Measurements from ENCODE around the gene ADAMTS9. TPM values are rescaled to one million over a fixed set of nuclear protein-coding genes. Genes with fewer than 3 reads are reported as not detected.

The ADAMTS9 gene
- total RNA-seq, 1 donor from 2014 or later = 11.7 TPM

DNA sequence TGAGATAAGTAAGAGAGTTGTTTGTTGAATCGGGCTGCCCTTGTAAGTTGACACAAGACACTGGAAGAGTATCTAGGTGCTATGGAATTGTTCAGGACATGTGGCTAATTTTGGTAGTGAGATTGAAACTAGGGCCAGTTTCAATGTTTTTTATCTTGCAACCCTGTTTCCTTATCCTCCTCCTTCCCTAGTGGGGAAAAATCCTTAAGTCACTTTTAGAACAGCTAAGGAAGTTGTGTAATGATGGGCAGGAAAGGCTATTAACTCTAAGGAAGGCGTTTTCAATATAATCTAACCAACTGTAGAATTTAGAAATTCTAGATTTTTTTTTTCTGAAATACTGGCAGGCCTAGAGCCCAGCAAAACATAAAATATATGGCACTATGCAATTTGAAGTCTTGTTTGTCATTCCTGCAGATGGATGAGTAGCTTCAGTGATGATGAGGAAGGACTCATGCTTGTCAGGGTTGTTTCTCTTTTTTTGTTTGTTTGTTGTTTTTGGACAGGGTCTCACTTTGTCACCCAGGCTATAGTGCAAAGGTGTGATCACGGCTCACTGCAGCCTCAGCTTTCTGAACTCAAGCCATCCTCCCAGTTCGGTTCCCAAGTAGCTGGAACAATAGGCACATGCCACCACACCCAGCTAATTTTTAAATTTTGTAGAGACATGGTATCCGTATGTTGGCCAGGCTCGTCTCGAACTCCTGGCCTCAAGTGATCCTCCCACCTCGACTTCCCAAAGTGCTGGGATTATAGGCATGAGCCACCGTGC lies 27.6 kb upstream of the ADAMTS9 start:
- ATAC-seq = no peak
- Histone ChIP-seq H3K9me3 (no peaks in the 10 kb centered on the region), H3K27me3 (ENCODE audit: low read depth) (no peaks in the 10 kb centered on the region), H3K4me3 (no peak overlapping the region), H3K4me1 (no peaks in the 10 kb centered on the region), H3K27ac (no peak overlapping the region), H3K36me3 (no peaks in the 10 kb centered on the region)
- intact Hi-C loops (cut with DNase I) = no loop called here
- DNase-seq = no peak
- TF ChIP-seq, protein P1, sequence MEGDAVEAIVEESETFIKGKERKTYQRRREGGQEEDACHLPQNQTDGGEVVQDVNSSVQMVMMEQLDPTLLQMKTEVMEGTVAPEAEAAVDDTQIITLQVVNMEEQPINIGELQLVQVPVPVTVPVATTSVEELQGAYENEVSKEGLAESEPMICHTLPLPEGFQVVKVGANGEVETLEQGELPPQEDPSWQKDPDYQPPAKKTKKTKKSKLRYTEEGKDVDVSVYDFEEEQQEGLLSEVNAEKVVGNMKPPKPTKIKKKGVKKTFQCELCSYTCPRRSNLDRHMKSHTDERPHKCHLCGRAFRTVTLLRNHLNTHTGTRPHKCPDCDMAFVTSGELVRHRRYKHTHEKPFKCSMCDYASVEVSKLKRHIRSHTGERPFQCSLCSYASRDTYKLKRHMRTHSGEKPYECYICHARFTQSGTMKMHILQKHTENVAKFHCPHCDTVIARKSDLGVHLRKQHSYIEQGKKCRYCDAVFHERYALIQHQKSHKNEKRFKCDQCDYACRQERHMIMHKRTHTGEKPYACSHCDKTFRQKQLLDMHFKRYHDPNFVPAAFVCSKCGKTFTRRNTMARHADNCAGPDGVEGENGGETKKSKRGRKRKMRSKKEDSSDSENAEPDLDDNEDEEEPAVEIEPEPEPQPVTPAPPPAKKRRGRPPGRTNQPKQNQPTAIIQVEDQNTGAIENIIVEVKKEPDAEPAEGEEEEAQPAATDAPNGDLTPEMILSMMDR (IDR thresholded peaks at IDR 0.05) = no peak

DNA sequence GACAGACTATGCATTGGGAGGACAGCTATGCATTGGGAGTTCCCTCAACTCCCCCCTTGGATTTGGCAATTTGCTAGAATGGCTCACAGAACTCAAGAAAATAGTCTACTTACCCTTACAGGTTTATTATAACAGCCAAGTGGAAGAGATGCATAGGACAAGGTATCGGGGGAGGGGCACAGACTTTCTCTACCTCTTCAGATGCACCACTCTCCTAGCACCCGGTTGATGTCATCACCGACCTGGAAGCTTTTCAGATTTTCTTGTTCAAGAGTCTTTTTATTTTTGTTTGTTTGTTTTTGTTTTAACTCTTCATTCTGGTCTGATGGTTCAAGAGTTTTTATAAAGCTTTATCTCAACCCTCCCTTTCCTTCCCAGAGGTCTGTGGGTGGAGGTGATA lies 20.7 kb upstream of the ADAMTS9 start:
- DNase-seq (no peak), ATAC-seq (no peak)
- Histone ChIP-seq H3K36me3 (no peaks in the 10 kb centered on the region), H3K9me3 (no peaks in the 10 kb centered on the region), H3K27me3 (ENCODE audit: low read depth) (no peaks in the 10 kb centered on the region), H3K4me3 (no peak overlapping the region), H3K27ac (no peak overlapping the region), H3K4me1 (no peaks in the 10 kb centered on the region)
- TF ChIP-seq, protein P1 (IDR thresholded peaks at IDR 0.05) = no peak
- intact Hi-C loops (cut with DNase I) = no loop called here

DNA sequence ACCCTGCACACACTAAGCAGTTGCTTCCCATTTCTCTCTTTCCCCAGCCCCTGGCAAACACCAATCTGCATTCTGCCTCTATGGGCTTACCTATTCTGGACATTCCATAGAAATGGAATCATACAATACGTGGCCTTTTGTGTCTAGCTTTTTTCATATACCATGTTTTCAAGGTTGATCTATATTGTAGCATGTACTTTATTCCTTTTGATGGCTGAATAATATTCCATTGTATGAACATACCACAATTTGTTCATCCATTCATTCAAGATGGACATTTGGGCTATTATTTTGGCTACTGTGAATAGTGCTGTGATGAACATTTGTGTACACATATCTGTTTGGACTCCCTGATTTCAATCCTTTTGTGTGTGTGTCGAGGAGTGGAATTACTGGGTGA lies 18.1 kb upstream of the ADAMTS9 start:
- H3K4me1 ChIP-seq = no peaks in the 10 kb centered on the region
- intact Hi-C loops (cut with DNase I) = no loop called here
- H3K9me3 ChIP-seq = no peaks in the 10 kb centered on the region
- ATAC-seq (no peak), DNase-seq (no peak)
- H3K4me3 ChIP-seq = no peak overlapping the region
- no peaks in the 10 kb centered on the region for H3K27me3 ChIP-seq (ENCODE audit: low read depth)
- no peaks in the 10 kb centered on the region for H3K36me3 ChIP-seq
- H3K27ac ChIP-seq = no peak overlapping the region
- TF ChIP-seq, protein P1 (IDR thresholded peaks at IDR 0.05) = no peak

DNA sequence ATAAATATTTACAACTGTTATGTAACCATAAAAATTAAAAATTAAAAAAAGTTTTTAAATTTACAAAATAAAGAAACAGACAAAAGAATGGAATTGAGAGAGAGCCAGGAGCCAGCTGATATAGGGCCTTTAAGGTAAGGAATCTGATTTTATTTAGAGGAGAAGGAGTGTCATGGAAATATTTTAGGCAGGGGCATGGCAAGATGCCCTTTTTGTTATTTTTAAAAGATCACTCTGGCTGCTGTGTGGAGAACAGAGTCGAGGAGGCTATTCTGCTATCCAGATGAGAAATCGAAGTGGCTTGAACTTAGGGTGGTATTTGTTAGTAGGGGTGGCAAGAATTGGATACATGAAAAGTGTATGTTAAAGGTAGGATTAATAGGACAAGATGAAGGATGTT lies 9.1 kb upstream of the ADAMTS9 start:
- Histone ChIP-seq H3K4me1 (no peaks in the 10 kb centered on the region), H3K9me3 (no peaks in the 10 kb centered on the region), H3K27ac (no peak overlapping the region), H3K4me3 (no peak overlapping the region), H3K27me3 (ENCODE audit: low read depth) (no peaks in the 10 kb centered on the region), H3K36me3 (no peaks in the 10 kb centered on the region)
- intact Hi-C loops (cut with DNase I) = no loop called here
- TF ChIP-seq, protein P1 (IDR thresholded peaks at IDR 0.05) = no peak
- ATAC-seq = no peak
- no peak for DNase-seq

DNA sequence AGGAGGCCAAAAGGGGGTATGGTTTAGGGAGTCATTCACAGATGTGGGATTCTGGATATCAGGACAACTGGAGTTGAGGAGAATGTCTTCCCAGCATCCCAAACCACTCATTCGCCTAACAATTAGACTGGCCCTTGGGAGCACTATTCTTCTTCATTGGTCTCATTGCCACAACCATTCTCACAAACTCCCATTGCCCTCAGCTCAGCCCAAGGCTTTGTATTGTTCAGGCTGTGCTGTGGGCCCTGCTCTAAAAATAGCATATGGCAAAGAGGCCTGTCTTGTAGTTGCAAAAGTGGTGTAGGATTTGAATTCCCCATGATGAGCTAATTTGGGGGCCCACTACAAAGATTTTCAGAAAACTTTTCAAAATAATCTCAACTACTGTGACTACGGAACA lies 6.3 kb upstream of the ADAMTS9 start:
- TF ChIP-seq, protein P1 (IDR thresholded peaks at IDR 0.05) = no peak
- intact Hi-C loops (cut with DNase I) = no loop called here
- DNase-seq = no peak
- no peak for ATAC-seq
- Histone ChIP-seq H3K27ac (no peak overlapping the region), H3K9me3 (no peaks in the 10 kb centered on the region), H3K36me3 (no peaks in the 10 kb centered on the region), H3K4me3 (no peak overlapping the region), H3K27me3 (ENCODE audit: low read depth) (no peaks in the 10 kb centered on the region), H3K4me1 (no peaks in the 10 kb centered on the region)

All from lower lobe of right lung (tissue), 2 donors.